T-helper 17 cell (primary cell): ENCODE results near the gene GGTA1. TPM values are rescaled to one million over a fixed set of nuclear protein-coding genes. Genes with fewer than 3 reads are reported as not detected.
"Not testable (repeated sequence)": the region's sequence is repeated elsewhere in the genome, so short reads cannot be mapped to it uniquely, and the experiment has no call there.

Experiments
- ATAC-seq: fragments of 150-1000 bp; cut with Tn5 transposase; 2 replicates; pipeline ENCODE4 v1.10.0; 2021; ENCODE audit warnings: mild to moderate bottlenecking, moderate library complexity
- DNase-seq, 3 donors: peaks; one replicate each; pipeline versions ENCODE4 v3.0.0 to v3.0.0-alpha.2; 2020 to 2021
- H3K9me3 ChIP-seq: one replicate; pipeline ENCODE4 v1.7.0; 2013; ENCODE audit warnings: low read length, mild to moderate bottlenecking; ENCODE audit not compliant: control insufficient read depth, poor library complexity, severe bottlenecking
- H3K27ac Mint-ChIP-seq: one replicate; pipeline ENCODE4 v1.8.0; 2022; ENCODE audit warnings: mild to moderate bottlenecking, moderate library complexity, mixed read lengths
- H3K27me3 Mint-ChIP-seq: one replicate; pipeline ENCODE4 v1.8.0; 2022; ENCODE audit warnings: mixed read lengths
- H3K36me3 Mint-ChIP-seq: one replicate; pipeline ENCODE4 v1.8.0; 2022; ENCODE audit warnings: low read depth, mixed read lengths
- H3K4me1 Mint-ChIP-seq: one replicate; pipeline ENCODE4 v1.8.0; 2022; ENCODE audit warnings: mild to moderate bottlenecking, mixed read lengths
- H3K4me3 Mint-ChIP-seq: one replicate; pipeline ENCODE4 v1.8.0; 2022; ENCODE audit warnings: mild to moderate bottlenecking, moderate library complexity, mixed read lengths
- total RNA-seq, 4 donors: library from RNA in 2 of 4; stranded (reverse) in 2 of 4; gene quantifications; one replicate each; pipeline ENCODE4 v1.2.3 and lab custom pipeline; 2022 to 2026

GGTA1 gene
- total RNA-seq, 2 donors from 2014 or later, result 0.50 to 7.7 TPM

DNA sequence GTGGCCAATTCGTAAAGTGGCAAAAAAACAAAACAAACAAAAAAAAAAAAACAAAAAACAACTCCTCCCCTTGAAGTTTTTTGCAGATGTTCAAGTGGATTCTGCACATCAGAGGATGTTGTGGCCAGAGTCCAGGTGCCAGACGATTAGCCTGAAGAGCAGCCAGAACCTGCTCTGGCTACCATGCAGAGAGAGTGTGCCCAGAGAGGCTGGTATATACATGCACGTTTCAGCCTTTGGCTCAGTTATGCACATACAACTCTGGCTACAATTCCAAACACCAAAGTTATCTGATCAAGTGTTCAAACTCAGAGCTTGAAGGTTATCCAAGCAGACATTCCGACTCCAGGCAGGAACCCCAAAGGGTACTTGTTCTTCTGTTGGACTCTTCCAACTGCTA lies 34.7 kb downstream of the GGTA1 start:
- Mint-ChIP-seq H3K4me1 (no peaks in the 10 kb centered on the region), H3K27ac (no peak overlapping the region), H3K27me3 (peaks cover 51% of the 10 kb centered on the region), H3K36me3 (peaks cover under 1% of the 10 kb centered on the region), H3K4me3 (no peak overlapping the region)
- ATAC-seq (no peak), DNase-seq (no peak)
- H3K9me3 ChIP-seq, result no peaks in the 10 kb centered on the region

DNA sequence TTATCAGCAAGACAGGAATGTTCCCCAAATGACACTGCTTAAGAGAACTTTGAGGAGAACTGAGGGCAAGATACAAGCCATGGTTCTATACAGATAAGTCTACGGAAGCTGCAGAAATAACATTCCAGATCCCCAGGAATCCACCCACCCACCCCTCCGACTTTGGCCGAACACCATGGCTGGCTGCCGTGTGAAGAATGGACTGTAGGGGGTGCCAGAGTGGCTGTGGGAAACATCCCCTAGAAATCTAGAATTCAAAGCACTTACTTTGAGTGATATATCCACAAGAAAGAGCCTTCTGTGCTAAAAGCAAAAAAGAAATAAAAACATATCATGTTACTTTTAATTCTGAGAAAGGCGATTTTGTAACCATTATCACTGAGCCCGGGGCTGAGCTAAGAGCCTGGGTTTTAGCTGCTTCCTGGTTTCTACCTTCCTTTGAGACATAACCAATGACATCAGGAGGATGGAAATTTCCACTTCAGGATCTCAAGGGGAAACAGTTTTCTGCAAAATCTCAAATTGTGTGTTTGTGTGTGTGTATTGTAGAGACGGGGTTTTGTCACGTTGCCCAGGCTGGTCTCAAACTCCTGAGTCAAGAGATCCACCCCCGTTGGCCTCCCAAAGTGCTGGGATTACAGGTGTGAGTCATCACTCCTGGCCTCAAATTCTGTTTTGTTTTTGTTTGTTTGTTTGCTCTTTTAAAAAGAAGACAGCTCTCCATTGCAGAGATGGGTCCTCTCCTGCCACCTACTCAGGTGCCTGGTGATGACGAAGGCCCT lies 36.4 kb downstream of the GGTA1 start:
- no peak for ATAC-seq
- Mint-ChIP-seq H3K4me1 (no peaks in the 10 kb centered on the region), H3K4me3 (no peak overlapping the region), H3K27me3 (peaks cover 48% of the 10 kb centered on the region), H3K36me3 (no peaks in the 10 kb centered on the region), H3K27ac (no peak overlapping the region)
- no peak for DNase-seq
- no peaks in the 10 kb centered on the region for H3K9me3 ChIP-seq

DNA sequence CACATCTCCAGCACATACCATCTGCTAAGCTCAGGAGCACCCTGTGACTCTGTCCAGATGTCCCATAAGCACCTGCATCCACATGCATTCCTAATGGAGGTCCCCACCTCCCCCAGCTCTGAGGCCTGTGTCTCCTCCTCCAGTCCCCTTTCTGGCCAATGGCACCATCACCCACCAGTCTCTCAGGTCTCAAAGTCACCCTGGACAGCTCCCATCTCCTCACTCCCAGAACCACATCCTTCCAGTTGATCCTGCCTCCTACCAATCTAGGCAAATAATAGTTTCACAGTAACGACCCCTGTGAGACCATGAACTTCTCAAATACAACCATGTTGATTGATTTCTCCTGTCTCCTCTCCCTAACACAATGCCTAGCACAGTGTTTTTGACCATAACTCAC lies 40.1 kb downstream of the GGTA1 start:
- H3K4me1 Mint-ChIP-seq, result no peaks in the 10 kb centered on the region
- peaks cover 61% of the 10 kb centered on the region for H3K27me3 Mint-ChIP-seq
- ATAC-seq, result no peak
- H3K36me3 Mint-ChIP-seq, result no peaks in the 10 kb centered on the region
- no peak for DNase-seq
- no peak overlapping the region for H3K27ac Mint-ChIP-seq
- no peaks in the 10 kb centered on the region for H3K9me3 ChIP-seq
- H3K4me3 Mint-ChIP-seq, result no peak overlapping the region

DNA sequence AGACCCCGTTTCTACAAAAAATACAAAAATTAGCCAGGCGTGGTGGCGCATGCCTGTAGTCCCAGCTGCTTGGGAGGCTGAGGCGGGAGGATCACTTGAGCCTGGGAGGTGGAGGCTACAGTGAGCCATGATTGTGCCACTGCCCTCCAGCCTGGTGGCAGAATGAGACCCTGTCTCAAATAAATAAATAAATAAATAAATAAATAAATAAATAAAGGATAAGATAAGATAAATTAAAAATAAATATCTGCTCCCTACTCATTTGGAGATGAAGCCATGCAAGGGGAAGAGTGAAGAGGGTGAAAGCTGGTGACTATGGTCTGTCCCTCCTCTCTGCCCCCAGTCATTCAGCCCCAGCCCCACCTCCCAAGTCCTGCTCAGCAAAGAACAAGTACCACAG lies 41.2 kb downstream of the GGTA1 start:
- not testable (repeated sequence) for H3K27ac Mint-ChIP-seq, H3K9me3 ChIP-seq, ATAC-seq, H3K36me3 Mint-ChIP-seq, H3K4me1 Mint-ChIP-seq, DNase-seq, H3K4me3 Mint-ChIP-seq
- peaks cover 57% of the 10 kb centered on the region for H3K27me3 Mint-ChIP-seq

DNA sequence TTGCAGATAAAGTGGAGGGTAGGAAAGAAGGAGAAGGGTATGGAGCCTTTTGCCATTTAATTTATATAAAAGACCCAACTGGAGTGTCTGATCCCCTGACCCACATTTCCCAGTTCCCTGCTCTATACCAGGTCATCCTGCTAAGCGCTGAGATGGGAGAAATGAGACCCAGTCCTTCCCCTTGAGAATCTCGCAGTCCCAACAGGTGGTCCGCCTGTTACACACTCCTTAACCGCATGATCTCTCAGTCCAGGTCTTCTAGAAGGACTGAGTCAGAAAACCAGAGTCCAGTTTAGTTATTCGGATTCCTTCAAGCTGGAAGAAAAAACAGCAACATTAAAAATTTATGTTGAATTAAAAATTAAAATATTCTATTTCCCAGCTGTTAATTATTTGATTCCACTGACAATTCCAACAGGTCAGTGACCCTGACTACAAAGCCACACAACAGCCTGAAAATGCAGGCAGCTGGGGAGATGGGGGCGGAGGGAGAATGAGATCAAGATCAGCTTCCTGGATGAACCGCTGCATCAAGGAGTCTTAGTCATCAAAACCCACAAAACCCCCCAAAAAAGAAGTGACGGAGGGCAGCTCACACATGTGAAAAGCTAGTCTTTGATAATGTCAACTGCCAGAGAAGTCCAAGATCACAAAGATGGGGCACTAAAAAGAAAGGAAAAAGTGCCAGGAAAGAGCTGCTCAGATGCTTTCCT lies 44.0 kb downstream of the GGTA1 start:
- H3K27me3 Mint-ChIP-seq, result peaks cover 69% of the 10 kb centered on the region
- peaks cover 2% of the 10 kb centered on the region for H3K36me3 Mint-ChIP-seq
- H3K4me1 Mint-ChIP-seq, result peaks cover 4% of the 10 kb centered on the region
- ATAC-seq, result no peak
- H3K9me3 ChIP-seq, result no peaks in the 10 kb centered on the region
- H3K27ac Mint-ChIP-seq, result no peak overlapping the region
- no peak for DNase-seq
- no peak overlapping the region for H3K4me3 Mint-ChIP-seq

DNA sequence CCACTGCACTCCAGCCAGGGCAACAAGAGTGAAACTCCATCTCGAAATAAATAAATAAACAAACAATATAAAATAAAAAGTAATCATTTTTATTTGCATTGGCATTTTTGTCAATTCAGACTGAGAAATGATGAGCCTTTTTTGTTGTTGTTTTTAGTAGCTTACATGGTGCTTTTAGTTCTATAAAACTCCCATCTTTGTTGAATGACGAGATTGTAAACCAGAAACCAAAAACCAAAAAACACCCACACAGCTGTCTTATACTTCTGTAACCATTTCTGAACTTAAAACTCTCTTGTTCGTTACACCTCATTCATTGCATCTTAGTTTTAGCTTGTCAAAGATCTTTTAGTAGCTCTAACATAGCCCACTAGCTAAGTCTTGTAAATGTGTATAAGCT lies 44.7 kb downstream of the GGTA1 start:
- no peaks in the 10 kb centered on the region for H3K9me3 ChIP-seq
- Mint-ChIP-seq H3K36me3 (peaks cover 2% of the 10 kb centered on the region), H3K27me3 (peaks cover 63% of the 10 kb centered on the region), H3K27ac (no peak overlapping the region), H3K4me1 (peaks cover 4% of the 10 kb centered on the region), H3K4me3 (no peak overlapping the region)
- ATAC-seq (no peak), DNase-seq (no peak)

DNA sequence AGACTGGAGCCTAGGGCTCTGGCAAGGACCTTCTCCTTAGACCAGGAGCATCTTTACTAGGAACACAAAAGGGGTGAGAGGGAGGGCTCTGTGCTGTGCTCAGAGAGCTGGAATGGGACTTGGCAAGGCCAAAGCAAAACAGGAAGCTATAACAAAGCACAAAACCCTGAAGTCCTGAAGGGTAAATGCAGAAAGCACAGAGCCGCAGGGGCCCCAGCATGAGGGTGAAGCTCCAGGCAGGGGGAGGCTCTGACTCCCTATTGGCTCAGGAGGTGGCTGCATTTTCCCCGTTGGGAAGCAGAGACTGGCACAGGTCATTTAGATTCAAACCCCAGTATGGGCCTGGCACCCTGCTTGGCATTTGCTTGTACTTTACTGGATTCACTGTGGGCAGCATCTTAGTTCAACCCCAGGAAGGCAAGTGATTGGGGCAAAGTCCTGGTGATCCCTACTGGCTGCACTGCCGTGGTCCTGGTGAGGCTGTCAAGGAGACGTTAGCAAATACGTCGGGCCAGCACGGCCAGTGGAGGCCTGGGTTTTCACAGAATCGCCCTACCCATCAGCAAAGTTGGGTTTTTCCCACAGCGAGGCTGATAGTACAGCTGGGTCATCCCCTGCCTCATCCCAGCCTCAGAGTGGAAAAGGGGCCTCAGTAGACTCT lies 46.3 kb downstream of the GGTA1 start:
- peaks cover 2% of the 10 kb centered on the region for H3K36me3 Mint-ChIP-seq
- peaks cover 4% of the 10 kb centered on the region for H3K4me1 Mint-ChIP-seq
- peaks cover 54% of the 10 kb centered on the region for H3K27me3 Mint-ChIP-seq
- no peak overlapping the region for H3K27ac Mint-ChIP-seq
- no peaks in the 10 kb centered on the region for H3K9me3 ChIP-seq
- no peak overlapping the region for H3K4me3 Mint-ChIP-seq
- DNase-seq (no peak), ATAC-seq (no peak)

DNA sequence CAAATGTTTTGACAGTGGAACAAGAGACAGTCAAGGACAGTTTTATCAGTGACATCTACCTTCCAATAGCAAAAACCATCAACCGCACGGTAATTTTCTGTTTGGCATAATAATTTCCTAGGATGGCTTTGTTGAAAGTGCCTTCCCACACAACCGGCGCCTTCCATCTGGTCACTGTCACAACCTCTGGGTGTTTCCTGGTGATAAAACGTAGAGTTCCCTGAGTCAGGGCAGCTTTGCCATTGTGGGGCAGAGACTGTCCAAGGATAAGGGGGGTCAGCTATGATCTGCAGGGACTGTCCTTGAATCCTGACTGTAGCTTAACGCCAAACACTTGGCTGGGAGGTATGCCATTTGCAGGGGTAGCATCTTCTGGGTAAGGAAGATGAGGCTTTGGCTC lies 47.6 kb downstream of the GGTA1 start:
- H3K9me3 ChIP-seq, result no peaks in the 10 kb centered on the region
- Mint-ChIP-seq H3K36me3 (peaks cover 2% of the 10 kb centered on the region), H3K27me3 (peaks cover 59% of the 10 kb centered on the region), H3K4me1 (peaks cover 10% of the 10 kb centered on the region), H3K4me3 (no peak overlapping the region), H3K27ac (no peak overlapping the region)
- DNase-seq (no peak), ATAC-seq (no peak)

DNA sequence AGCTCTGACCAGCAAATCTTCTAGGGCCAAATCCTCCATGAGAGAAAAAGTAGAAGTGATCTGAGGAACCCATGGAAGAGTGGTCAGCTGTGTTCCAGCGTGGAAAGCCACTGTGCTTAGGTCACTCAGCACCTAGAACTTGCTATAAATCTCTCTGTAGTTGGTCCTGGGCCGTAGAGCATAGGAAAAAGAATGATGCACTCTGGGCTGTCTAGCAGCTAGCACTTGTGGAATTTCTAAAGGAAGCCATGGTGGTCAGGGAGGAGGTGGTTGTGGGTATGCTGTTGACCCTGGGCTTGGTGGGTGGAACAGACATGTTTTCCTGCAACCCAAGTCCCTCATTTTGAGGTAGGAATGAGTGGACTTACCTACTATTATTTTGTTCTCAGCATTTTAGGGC lies 48.1 kb downstream of the GGTA1 start:
- H3K4me1 Mint-ChIP-seq, result peaks cover 10% of the 10 kb centered on the region
- ATAC-seq, result no peak
- no peaks in the 10 kb centered on the region for H3K9me3 ChIP-seq
- H3K27ac Mint-ChIP-seq, result no peak overlapping the region
- H3K4me3 Mint-ChIP-seq, result no peak overlapping the region
- no peak for DNase-seq
- peaks cover 2% of the 10 kb centered on the region for H3K36me3 Mint-ChIP-seq
- H3K27me3 Mint-ChIP-seq, result peaks cover 56% of the 10 kb centered on the region

DNA sequence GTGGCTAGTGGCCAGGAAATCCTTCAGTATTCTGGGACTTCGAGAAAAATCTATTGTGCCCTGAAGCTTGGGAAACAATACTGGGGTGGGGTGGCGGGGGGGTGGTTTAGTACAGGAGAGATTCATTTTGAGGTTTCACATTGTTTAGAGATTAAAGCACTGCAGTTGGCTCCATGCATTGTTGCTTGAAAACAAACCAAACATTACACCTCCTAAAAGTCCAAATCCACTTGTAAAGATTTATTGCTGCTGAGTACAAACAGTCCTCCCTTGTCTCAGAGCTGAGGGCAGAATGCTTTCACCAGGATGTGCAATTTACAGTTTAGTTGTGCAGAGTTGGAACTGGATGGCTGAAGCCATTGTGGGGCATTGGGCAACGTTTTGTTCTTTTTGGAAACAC lies 49.4 kb downstream of the GGTA1 start:
- peaks cover 61% of the 10 kb centered on the region for H3K27me3 Mint-ChIP-seq
- DNase-seq (no peak), ATAC-seq (no peak)
- H3K4me3 Mint-ChIP-seq, result no peak overlapping the region
- peaks cover 10% of the 10 kb centered on the region for H3K4me1 Mint-ChIP-seq
- no peak overlapping the region for H3K27ac Mint-ChIP-seq
- peaks cover 2% of the 10 kb centered on the region for H3K36me3 Mint-ChIP-seq
- H3K9me3 ChIP-seq, result no peaks in the 10 kb centered on the region

DNA sequence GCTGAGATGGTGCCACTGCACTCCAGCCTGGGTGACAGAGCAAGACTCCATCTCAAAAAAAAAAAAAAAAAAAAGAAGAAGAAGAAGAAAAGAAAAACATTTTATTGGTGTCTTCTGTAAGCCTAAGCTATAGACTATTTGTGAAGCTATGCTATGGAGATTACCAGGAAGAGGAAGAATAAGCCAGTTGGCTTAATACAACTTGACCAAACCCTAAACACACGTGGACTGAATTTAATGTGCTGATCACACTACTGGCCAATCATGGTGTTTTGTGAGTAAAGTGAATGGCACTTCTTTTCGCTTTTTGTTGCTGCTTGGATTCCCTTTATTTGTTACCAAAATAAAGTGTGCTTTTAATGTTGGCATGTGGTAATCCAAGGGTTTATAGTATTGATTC lies 49.9 kb downstream of the GGTA1 start:
- peaks cover 60% of the 10 kb centered on the region for H3K27me3 Mint-ChIP-seq
- ATAC-seq (no peak), DNase-seq (no peak)
- H3K4me3 Mint-ChIP-seq, result no peak overlapping the region
- peaks cover 10% of the 10 kb centered on the region for H3K4me1 Mint-ChIP-seq
- no peaks in the 10 kb centered on the region for H3K9me3 ChIP-seq
- peaks cover 2% of the 10 kb centered on the region for H3K36me3 Mint-ChIP-seq
- no peak overlapping the region for H3K27ac Mint-ChIP-seq

DNA sequence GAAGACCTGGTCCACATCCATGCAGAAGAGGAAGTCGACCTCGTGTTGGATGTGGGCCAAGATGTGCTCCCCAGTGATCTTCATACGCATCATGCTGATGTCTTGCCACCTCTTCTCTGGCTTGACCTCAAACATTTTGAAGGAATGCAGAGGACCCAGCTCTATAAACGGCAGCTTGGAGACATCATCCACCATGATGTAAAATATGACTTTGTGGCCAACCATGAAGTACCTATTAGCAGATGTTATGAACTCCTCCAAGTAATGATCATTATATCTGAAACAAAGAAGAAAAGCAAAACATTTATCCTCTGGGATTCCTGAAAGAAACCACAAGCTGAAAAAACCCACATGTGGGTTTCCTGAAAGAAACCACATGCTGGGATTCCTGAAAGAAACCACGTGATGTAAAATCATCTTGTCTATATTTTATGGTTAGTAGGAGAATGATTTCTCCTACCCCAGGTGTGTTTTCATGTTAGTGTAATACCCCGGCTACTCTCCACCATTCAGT lies 52.3 kb downstream of the GGTA1 start:
- Mint-ChIP-seq H3K4me1 (peaks cover 6% of the 10 kb centered on the region), H3K4me3 (no peak overlapping the region), H3K36me3 (no peaks in the 10 kb centered on the region)

DNA sequence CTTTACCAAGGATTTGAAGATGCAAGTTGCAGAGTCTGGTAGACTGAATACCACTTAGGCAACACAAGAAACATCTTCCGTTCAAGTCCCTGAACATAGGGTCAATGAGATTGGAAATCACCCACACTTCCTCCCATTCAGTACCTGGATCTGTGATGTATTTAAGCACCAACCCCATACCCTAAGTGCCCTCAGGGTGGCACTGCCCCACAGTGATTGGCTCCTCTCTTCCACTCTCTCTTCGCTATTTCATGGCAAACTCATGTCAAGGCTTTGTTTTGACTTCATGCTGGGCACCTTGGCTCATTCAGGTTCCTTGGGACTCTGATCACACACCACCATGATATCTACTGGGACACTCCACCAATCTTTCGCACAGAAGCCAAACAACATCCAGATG lies 53.7 kb downstream of the GGTA1 start:
- no peaks in the 10 kb centered on the region for H3K9me3 ChIP-seq
- Mint-ChIP-seq H3K27ac (no peak overlapping the region), H3K4me3 (no peak overlapping the region), H3K36me3 (no peaks in the 10 kb centered on the region), H3K27me3 (peaks cover 63% of the 10 kb centered on the region), H3K4me1 (peaks cover 6% of the 10 kb centered on the region)
- DNase-seq, result no peak
- no peak for ATAC-seq

More for the DNA sequence above, 52.3 kb downstream of the GGTA1 start:
- DNase-seq (no peak), ATAC-seq (no peak)
- no peaks in the 10 kb centered on the region for H3K9me3 ChIP-seq
- Mint-ChIP-seq H3K27ac (no peak overlapping the region), H3K27me3 (peaks cover 64% of the 10 kb centered on the region)
